Loucy (cell line): ENCODE data around the gene ABHD12.
"Not testable (repeated sequence)": the region's sequence is repeated elsewhere in the genome, so short reads cannot be mapped to it uniquely, and the experiment has no call there.

Experiments
- H2AFZ ChIP-seq: fragments of 200-600 bp; sonication (generic); 2 replicates; pipeline ENCODE4 v1.6.0; 2016; ENCODE audit warnings: antibody characterized with exemption, mild to moderate bottlenecking, low read length, moderate library complexity
- H3F3A ChIP-seq: fragments of 200-600 bp; 2 replicates; pipeline ENCODE4 v1.6.0; 2016; ENCODE audit warnings: antibody characterized with exemption, low read depth, mild to moderate bottlenecking
- H3K27me3 ChIP-seq: fragments of 200-600 bp; sonication (generic); 2 replicates; pipeline ENCODE4 v1.6.1; 2014; ENCODE audit warnings: low read length, mild to moderate bottlenecking; ENCODE audit not compliant: insufficient read depth, poor library complexity, severe bottlenecking
- H3K36me3 ChIP-seq: fragments of 200-600 bp; sonication (generic); 2 replicates; pipeline ENCODE4 v1.6.1; 2016; ENCODE audit warnings: low read length; ENCODE audit not compliant: insufficient read depth
- H3K4me1 ChIP-seq: fragments of 200-600 bp; sonication (generic); 2 replicates; pipeline ENCODE4 v1.5.1; 2014; ENCODE audit warnings: low read length, mild to moderate bottlenecking; ENCODE audit not compliant: insufficient read depth, poor library complexity, severe bottlenecking
- H3K4me2 ChIP-seq: fragments of 200-600 bp; sonication (generic); 2 replicates; pipeline ENCODE4 v1.6.0; 2014; ENCODE audit warnings: antibody characterized with exemption, low read length, low read depth, mild to moderate bottlenecking; ENCODE audit not compliant: poor library complexity, severe bottlenecking
- H3K4me3 ChIP-seq: fragments of 200-600 bp; sonication (generic); 2 replicates; pipeline ENCODE4 v1.5.1; 2014; ENCODE audit warnings: low read length, mild to moderate bottlenecking, mixed read lengths; ENCODE audit not compliant: poor library complexity, severe bottlenecking
- H3K79me2 ChIP-seq: fragments of 200-600 bp; sonication (generic); 2 replicates; pipeline ENCODE4 v1.6.1; 2014; ENCODE audit warnings: low read length; ENCODE audit not compliant: insufficient read depth
- H3K9ac ChIP-seq: fragments of 200-600 bp; sonication (generic); 2 replicates; pipeline ENCODE4 v1.6.0; 2014; ENCODE audit warnings: mild to moderate bottlenecking, low read depth, low read length, moderate library complexity; ENCODE audit not compliant: poor library complexity, severe bottlenecking
- H3K9me2 ChIP-seq: fragments of 200-600 bp; sonication (generic); replicated peaks from 2 replicates; pipeline ENCODE4 v1.6.1; 2016; ENCODE audit warnings: low read depth, low read length, mixed read lengths
- H3K9me3 ChIP-seq: fragments of 200-600 bp; sonication (generic); 2 replicates; pipeline ENCODE4 v1.6.1; 2014; ENCODE audit warnings: mild to moderate bottlenecking, antibody characterized with exemption, low read length, low read depth; ENCODE audit not compliant: insufficient read depth
- H4K20me1 ChIP-seq: fragments of 200-600 bp; sonication (generic); 2 replicates; pipeline ENCODE4 v1.6.0; 2014; ENCODE audit warnings: antibody characterized with exemption, low read length, mild to moderate bottlenecking; ENCODE audit not compliant: insufficient read depth, poor library complexity, severe bottlenecking
- EZH2phosphoT487 ChIP-seq: fragments of 200-600 bp; IDR thresholded peaks from 2 replicates; pipeline ENCODE4 v1.6.1; 2018; ENCODE audit warnings: antibody characterized with exemption, mild to moderate bottlenecking, moderate library complexity, borderline replicate concordance
- TF ChIP-seq, protein P1 (sequence below): fragments of 200-600 bp; sonication (generic); conservative IDR thresholded peaks from 2 replicates; pipeline ENCODE4 v1.5.1; 2014; ENCODE audit warnings: mild to moderate bottlenecking, antibody characterized with exemption, low read length

Gene ABHD12

DNA sequence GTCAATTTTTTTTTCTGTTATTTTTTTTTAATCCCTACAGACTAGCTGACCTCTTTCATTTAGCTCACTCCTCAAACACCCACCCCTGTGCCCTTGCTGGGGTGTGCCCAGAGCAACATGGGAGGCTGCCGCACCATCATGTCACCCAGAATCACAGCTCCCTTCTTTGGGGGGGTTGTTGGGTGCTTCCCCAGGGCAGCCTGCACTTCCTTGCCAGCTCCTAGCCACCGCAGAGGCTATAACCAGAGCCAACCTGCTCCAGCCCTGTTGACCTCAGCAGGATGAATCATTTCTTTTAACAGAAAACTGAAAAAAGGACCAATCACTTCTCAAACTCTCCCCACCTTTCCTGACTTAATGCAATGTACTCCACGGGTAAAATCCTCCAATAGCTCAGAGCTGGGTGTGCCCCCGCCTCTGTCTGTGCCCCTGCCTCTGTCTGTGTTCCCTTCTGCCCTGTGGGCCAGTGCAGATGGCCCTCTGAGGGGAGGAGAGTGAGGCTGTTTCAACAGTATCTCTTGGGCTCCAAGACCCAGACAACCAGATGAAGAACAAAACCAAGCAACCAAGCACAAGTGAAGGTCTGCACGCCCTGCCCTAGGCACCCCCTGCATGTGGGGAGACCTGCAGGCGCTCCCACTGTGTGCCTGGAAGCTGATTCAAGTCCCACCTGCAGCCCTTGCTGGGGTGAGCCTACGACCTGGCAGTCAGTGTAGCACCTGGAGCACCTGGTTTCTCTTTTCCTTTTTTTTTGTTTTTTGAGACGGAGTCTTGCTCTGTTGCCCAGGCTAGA is 75.0 kb downstream of the ABHD12 start:
- H3K79me2 ChIP-seq = no peaks in the 10 kb centered on the region
- peaks cover 5% of the 10 kb centered on the region for H3K4me1 ChIP-seq
- TF ChIP-seq, protein P1, sequence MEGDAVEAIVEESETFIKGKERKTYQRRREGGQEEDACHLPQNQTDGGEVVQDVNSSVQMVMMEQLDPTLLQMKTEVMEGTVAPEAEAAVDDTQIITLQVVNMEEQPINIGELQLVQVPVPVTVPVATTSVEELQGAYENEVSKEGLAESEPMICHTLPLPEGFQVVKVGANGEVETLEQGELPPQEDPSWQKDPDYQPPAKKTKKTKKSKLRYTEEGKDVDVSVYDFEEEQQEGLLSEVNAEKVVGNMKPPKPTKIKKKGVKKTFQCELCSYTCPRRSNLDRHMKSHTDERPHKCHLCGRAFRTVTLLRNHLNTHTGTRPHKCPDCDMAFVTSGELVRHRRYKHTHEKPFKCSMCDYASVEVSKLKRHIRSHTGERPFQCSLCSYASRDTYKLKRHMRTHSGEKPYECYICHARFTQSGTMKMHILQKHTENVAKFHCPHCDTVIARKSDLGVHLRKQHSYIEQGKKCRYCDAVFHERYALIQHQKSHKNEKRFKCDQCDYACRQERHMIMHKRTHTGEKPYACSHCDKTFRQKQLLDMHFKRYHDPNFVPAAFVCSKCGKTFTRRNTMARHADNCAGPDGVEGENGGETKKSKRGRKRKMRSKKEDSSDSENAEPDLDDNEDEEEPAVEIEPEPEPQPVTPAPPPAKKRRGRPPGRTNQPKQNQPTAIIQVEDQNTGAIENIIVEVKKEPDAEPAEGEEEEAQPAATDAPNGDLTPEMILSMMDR = no peak
- H3K27me3 ChIP-seq = no peaks in the 10 kb centered on the region
- no peaks in the 10 kb centered on the region for H3K9me2 ChIP-seq
- H3K4me3 ChIP-seq = no peak overlapping the region
- no peak overlapping the region for H3K9ac ChIP-seq
- peaks cover 19% of the 10 kb centered on the region; the same call in 1 of the 2 replicates for H3K36me3 ChIP-seq
- no peaks in the 10 kb centered on the region for H3K9me3 ChIP-seq
- H4K20me1 ChIP-seq = no peaks in the 10 kb centered on the region
- no peak overlapping the region for H2AFZ ChIP-seq
- no peaks in the 10 kb centered on the region for H3F3A ChIP-seq
- H3K4me2 ChIP-seq = no peak overlapping the region

DNA sequence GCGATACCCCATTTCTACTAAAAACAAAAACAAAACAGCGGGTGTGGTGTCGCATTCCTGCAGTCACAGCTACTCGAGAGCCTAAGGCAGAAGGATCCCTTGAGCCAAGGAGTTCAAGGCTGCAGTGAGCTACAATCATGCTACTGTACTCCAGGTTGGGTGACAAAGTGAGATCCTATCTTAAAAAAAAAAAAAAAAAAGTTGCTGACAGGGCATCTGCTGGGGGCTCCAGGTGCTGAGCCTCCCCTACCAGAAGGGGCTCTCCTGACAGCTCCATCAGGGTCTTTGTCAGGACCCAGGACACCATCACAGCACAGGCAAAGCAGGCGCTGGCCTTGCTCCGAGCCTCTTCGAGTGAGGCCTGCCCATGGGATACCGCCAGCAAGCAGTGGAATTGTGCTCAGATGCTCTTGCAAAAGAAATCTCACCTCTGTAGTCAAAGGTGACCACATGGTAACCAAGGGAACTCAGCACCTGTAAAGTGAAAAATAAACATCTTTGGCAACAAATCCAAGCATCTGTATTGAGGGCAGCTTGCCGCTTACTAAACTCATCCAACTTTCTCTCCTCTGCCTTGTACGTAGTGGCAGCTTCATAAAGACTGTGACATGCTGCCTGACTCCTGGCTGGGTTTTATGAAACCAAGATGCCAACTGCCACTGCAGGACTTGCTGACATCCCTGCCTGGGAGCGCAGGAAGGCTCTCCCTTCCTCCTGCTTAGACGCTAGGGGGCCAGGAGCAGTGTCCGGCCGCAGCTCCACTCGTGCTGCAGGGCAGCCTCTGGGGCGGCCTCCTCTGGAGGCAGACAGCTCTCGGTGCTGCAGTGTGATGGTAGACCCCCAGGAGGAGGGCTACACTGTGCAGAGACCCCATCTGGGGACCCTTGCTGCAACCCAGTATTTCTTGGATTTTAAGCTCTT is 75.9 kb downstream of the ABHD12 start:
- H3K9ac ChIP-seq = no peak overlapping the region

DNA sequence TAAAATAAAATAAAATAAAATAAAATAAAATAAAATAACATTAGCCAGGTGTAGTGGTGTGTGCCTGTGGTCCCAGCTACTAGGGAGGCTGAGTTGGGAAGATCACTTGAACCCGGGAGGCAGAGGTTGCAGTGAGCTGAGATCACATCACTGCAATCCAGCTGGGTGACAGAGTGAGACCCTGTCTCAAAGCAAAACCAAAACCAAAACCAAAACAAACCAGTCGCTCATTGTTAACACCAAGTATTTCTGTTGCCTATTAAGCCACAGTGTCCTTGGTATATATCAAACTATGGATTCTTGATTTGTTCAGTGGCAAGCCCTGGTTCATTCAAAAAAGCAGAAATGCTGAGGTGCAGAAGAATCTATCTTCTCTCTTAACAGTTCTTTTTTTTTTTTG is 77.0 kb downstream of the ABHD12 start:
- peaks cover 9% of the 10 kb centered on the region for H3K4me1 ChIP-seq
- no peak overlapping the region for H3K4me3 ChIP-seq
- H4K20me1 ChIP-seq = no peaks in the 10 kb centered on the region
- H2AFZ ChIP-seq = no peak overlapping the region
- H3K36me3 ChIP-seq = peaks cover 8% of the 10 kb centered on the region; the same call in 1 of the 2 replicates
- no peaks in the 10 kb centered on the region for H3K9me3 ChIP-seq
- H3K9ac ChIP-seq = no peak overlapping the region
- H3K27me3 ChIP-seq = no peaks in the 10 kb centered on the region
- no peaks in the 10 kb centered on the region for H3K79me2 ChIP-seq
- H3K4me2 ChIP-seq = no peak overlapping the region
- TF ChIP-seq, protein P1 = no peak
- TF ChIP-seq EZH2phosphoT487 = no peak
- no peaks in the 10 kb centered on the region for H3K9me2 ChIP-seq
- H3F3A ChIP-seq = no peaks in the 10 kb centered on the region

More for the DNA sequence above, 75.9 kb downstream of the ABHD12 start:
- no peak for TF ChIP-seq EZH2phosphoT487
- TF ChIP-seq, protein P1 = no peak
- peaks cover 11% of the 10 kb centered on the region; the same call in 1 of the 2 replicates for H3K36me3 ChIP-seq
- peaks cover 9% of the 10 kb centered on the region for H3K4me1 ChIP-seq
- no peak overlapping the region for H2AFZ ChIP-seq
- H3K9me3 ChIP-seq = no peaks in the 10 kb centered on the region
- no peaks in the 10 kb centered on the region for H3K79me2 ChIP-seq
- no peaks in the 10 kb centered on the region for H4K20me1 ChIP-seq
- no peaks in the 10 kb centered on the region for H3F3A ChIP-seq
- H3K4me3 ChIP-seq = no peak overlapping the region
- no peak overlapping the region for H3K4me2 ChIP-seq
- H3K27me3 ChIP-seq = no peaks in the 10 kb centered on the region
- no peaks in the 10 kb centered on the region for H3K9me2 ChIP-seq

DNA sequence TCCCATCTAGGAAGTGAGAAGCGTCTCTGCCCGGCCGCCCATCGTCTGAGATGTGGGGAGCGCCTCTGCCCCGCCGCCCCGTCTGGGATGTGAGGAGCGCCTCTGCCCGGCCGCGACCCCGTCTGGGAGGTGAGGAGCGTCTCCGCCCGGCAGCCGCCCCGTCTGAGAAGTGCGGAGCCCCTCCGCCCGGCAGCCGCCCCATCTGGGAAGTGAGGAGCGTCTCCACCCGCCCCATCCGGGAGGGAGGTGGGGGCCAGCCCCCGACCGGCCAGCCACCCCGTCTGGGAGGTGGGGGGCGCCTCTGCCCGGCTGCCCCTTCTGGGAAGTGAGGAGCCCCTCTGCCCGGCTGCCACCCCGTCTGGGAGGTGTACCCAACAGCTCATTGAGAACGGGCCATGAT is 77.9 kb downstream of the ABHD12 start:
- not testable (repeated sequence) for H3K4me3 ChIP-seq, H3K4me1 ChIP-seq, H3K9me3 ChIP-seq, H3K4me2 ChIP-seq, H3K27me3 ChIP-seq, H4K20me1 ChIP-seq, H2AFZ ChIP-seq, H3F3A ChIP-seq, H3K79me2 ChIP-seq, H3K9ac ChIP-seq, H3K9me2 ChIP-seq
- peaks cover 15% of the 10 kb centered on the region; the same call in 1 of the 2 replicates for H3K36me3 ChIP-seq
